ENCODE results near the gene RGS14. TPM values are rescaled to one million over a fixed set of nuclear protein-coding genes. Genes with fewer than 3 reads are reported as not detected.

The RGS14 gene
- total RNA-seq, 4 donors from 2014 or later: 19.4 to 41.0 (median 23.3) TPM

GRCh38 chr5:177354256-177354655, 3.5 kb upstream of the RGS14 start:
- Histone ChIP-seq H3K4me3 (no peak overlapping the region), H3K9me3 (no peaks in the 10 kb centered on the region), H3K27ac (no peak overlapping the region), H3K36me3 (peaks cover 0 to 5% (median 0%) of the 10 kb centered on the region in 3 donors), H3K4me1 (peaks cover 4 to 44% (median 20%) of the 10 kb centered on the region in 4 donors), H3K27me3 (no peaks in the 10 kb centered on the region)
- DNase-seq: no peak
- TF ChIP-seq CTCF (IDR thresholded peaks at IDR 0.05): no peak

DNA sequence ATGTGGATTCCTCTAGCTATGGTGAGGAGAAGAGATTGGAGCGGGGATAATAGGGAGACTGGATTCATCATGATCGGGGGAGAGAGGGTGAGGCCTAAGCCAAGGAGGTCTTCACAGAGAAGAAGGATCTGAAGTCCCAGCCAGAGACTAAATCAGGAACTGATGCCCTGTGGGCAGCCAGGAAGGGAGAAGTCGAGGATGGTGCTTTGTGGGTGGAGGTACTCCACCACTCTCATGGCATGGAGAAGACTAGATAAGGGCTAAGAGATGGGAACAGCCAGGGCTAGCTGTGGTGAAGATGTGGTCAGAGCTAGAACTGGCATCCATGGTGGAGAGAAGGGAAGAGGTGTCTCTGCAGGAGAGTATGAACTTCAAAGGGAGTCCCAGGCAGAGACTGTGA, 3.0 kb upstream of the RGS14 start:
- peaks cover 3 to 43% (median 19%) of the 10 kb centered on the region in 4 donors for H3K4me1 ChIP-seq

DNA sequence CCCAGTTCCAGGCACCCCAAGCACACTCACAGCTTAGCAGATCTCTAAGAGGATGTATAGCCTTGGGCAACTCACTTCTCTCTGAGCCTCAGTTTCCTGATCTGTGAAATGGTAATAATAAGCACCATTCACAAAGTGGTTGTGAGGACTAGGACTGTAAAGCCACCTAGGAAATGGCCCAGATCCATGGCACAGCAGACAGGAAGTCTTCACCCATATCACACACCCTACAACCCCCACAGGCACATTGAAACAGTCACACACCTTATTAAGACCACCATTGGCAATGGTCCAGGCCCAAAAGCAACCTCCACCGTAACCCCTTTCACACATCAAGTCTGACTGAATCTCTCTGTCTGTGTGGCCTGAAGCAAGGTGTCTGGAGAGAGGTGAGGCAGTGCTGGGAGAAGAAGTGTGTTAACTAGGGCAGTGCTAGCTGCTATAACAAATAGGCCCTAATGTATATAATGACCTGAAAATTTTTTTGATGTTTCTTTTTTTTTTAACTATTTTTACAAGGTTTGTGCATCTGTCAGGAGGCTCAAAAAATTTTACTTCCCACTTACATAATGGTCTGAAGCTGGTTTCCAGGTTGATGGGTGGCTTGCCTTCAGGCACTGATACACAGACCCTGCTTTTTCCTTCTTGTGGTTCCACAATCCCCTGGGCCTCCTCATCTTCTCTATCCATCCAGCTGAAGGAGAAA, 2.4 kb upstream of the RGS14 start:
- DNase-seq: no peak
- H3K27me3 ChIP-seq: no peaks in the 10 kb centered on the region
- H3K4me3 ChIP-seq: no peak overlapping the region
- H3K27ac ChIP-seq: no peak overlapping the region
- H3K36me3 ChIP-seq: no peaks in the 10 kb centered on the region
- peaks cover 0 to 37% (median 16%) of the 10 kb centered on the region in 4 donors for H3K4me1 ChIP-seq
- no peak for TF ChIP-seq POLR2A (IDR thresholded peaks at IDR 0.05)
- no peak for TF ChIP-seq CTCF (IDR thresholded peaks at IDR 0.05)
- H3K9me3 ChIP-seq: no peaks in the 10 kb centered on the region

More for the DNA sequence above, 3.0 kb upstream of the RGS14 start:
- H3K27ac ChIP-seq: no peak overlapping the region
- TF ChIP-seq CTCF (IDR thresholded peaks at IDR 0.05) (no peak), POLR2A (IDR thresholded peaks at IDR 0.05) (no peak)
- DNase-seq: no peak
- peaks cover 0 to under 1% (median 0%) of the 10 kb centered on the region in 3 donors for H3K36me3 ChIP-seq
- H3K4me3 ChIP-seq: no peak overlapping the region
- no peaks in the 10 kb centered on the region for H3K27me3 ChIP-seq
- H3K9me3 ChIP-seq: no peaks in the 10 kb centered on the region

- no peaks in the 10 kb centered on the region for H3K27me3 ChIP-seq
- no peak overlapping the region for H3K27ac ChIP-seq
- TF ChIP-seq CTCF (IDR thresholded peaks at IDR 0.05) (no peak), POLR2A (IDR thresholded peaks at IDR 0.05) (no peak)
- DNase-seq: no peak
- H3K4me3 ChIP-seq: no peak overlapping the region
- H3K36me3 ChIP-seq: no peaks in the 10 kb centered on the region
- H3K4me1 ChIP-seq: peaks cover 0 to 32% (median 11%) of the 10 kb centered on the region in 4 donors
- H3K9me3 ChIP-seq: no peaks in the 10 kb centered on the region
These were observed 1.9 kb upstream of the RGS14 start for GRCh38 chr5:177355868-177356168.

DNA sequence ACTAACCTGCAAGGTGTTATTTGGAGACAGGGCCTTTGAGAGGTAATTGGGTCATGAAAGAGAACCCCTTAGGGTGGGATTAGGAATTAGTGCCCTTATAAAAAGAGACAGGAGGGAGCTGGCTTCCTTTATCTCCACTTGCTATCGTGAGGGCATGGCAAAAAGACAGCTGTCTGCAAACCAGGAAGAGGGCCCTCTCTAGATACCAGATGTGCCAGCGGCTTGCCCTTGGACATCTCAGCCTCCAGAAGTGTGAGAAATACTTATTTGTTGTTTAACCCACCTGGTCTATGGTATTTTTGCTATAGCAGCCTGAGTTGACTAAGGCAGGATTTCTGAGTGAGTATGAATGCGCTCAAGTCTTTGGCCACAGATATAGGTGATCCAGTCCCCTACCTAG, 978 bp upstream of the RGS14 start:
- no peak for DNase-seq
- no peaks in the 10 kb centered on the region for H3K27me3 ChIP-seq
- H3K4me3 ChIP-seq: no peak overlapping the region
- no peak for TF ChIP-seq POLR2A (IDR thresholded peaks at IDR 0.05)
- no peak for TF ChIP-seq CTCF (IDR thresholded peaks at IDR 0.05)
- H3K9me3 ChIP-seq: no peaks in the 10 kb centered on the region
- no peaks in the 10 kb centered on the region for H3K36me3 ChIP-seq
- peak overlapping the region in 2 of 4 donors; percentile 73 to 95 for H3K27ac ChIP-seq
- H3K4me1 ChIP-seq: peaks cover 0 to 32% (median 17%) of the 10 kb centered on the region in 4 donors

- no peaks in the 10 kb centered on the region for H3K9me3 ChIP-seq
- H3K4me1 ChIP-seq: peaks cover 0 to 35% (median 21%) of the 10 kb centered on the region in 4 donors
- TF ChIP-seq POLR2A (IDR thresholded peaks at IDR 0.05): no peak
- no peak for TF ChIP-seq CTCF (IDR thresholded peaks at IDR 0.05)
- DNase-seq: no peak
- H3K27ac ChIP-seq: peak overlapping the region; percentile 51 to 95 (median 64)
- H3K27me3 ChIP-seq: no peaks in the 10 kb centered on the region
- peak overlapping the region in 2 of 4 donors; percentile 53 to 78 for H3K4me3 ChIP-seq
- H3K36me3 ChIP-seq: no peaks in the 10 kb centered on the region
These were observed 622 bp upstream of the RGS14 start for GRCh38 chr5:177357146-177357458.
